ENCODE measurements around the gene CDH11. TPM values are rescaled to one million over a fixed set of nuclear protein-coding genes. Genes with fewer than 3 reads are reported as not detected.

CDH11 gene
- total RNA-seq, 1 donor from 2014 or later: 41.1 TPM

- no peak for DNase-seq (ENCODE audit: low spot score)
Observed at GRCh38 chr16:65032387-65032786, 89.5 kb downstream of the CDH11 start.

- no peak for DNase-seq (ENCODE audit: low spot score)
Observed at GRCh38 chr16:65024767-65025178, 97.1 kb downstream of the CDH11 start.

- no peak for DNase-seq (ENCODE audit: low spot score)
Observed at GRCh38 chr16:65023802-65024201, 98.1 kb downstream of the CDH11 start.

- no peak for DNase-seq (ENCODE audit: low spot score)
Observed at GRCh38 chr16:65021852-65022595, 99.8 kb downstream of the CDH11 start.

GRCh38 chr16:65016754-65017153 is 105.1 kb downstream of the CDH11 start:
- no peak for DNase-seq (ENCODE audit: low spot score)

GRCh38 chr16:65015599-65015998 is 106.3 kb downstream of the CDH11 start:
- DNase-seq (ENCODE audit: low spot score): no peak

GRCh38 chr16:65012357-65012756 is 109.5 kb downstream of the CDH11 start:
- no peak for DNase-seq (ENCODE audit: low spot score)

- no peak for DNase-seq (ENCODE audit: low spot score)
Observed at GRCh38 chr16:65010125-65010524, 111.7 kb downstream of the CDH11 start.

GRCh38 chr16:65005696-65006095 is 116.2 kb downstream of the CDH11 start:
- no peak for DNase-seq (ENCODE audit: low spot score)

- DNase-seq (ENCODE audit: low spot score): no peak
Observed at GRCh38 chr16:65004570-65004969, 117.3 kb downstream of the CDH11 start.

- no peak for DNase-seq (ENCODE audit: low spot score)
Observed at GRCh38 chr16:65003621-65004020, 118.2 kb downstream of the CDH11 start.

- no peak for DNase-seq (ENCODE audit: low spot score)
Observed at GRCh38 chr16:65002265-65002664, 119.6 kb downstream of the CDH11 start.

GRCh38 chr16:65000654-65001053 is 121.2 kb downstream of the CDH11 start:
- no peak for DNase-seq (ENCODE audit: low spot score)

- DNase-seq (ENCODE audit: low spot score): no peak
Observed at GRCh38 chr16:64997751-64998150, 124.1 kb downstream of the CDH11 start.

- DNase-seq (ENCODE audit: low spot score): no peak
Observed at GRCh38 chr16:64997121-64997520, 124.7 kb downstream of the CDH11 start.

GRCh38 chr16:64996641-64997040 is 125.2 kb downstream of the CDH11 start:
- DNase-seq (ENCODE audit: low spot score): no peak

- DNase-seq (ENCODE audit: low spot score): no peak
Observed at GRCh38 chr16:64993464-64993863, 128.4 kb downstream of the CDH11 start.

- no peak for DNase-seq (ENCODE audit: low spot score)
Observed at GRCh38 chr16:64991001-64991400, 130.9 kb downstream of the CDH11 start.

GRCh38 chr16:64990101-64990500 is 131.8 kb downstream of the CDH11 start:
- DNase-seq (ENCODE audit: low spot score): no peak

GRCh38 chr16:64989050-64989449 is 132.8 kb downstream of the CDH11 start:
- DNase-seq (ENCODE audit: low spot score): no peak

GRCh38 chr16:64983963-64984362 is 137.9 kb downstream of the CDH11 start:
- peak; percentile 18 for DNase-seq (ENCODE audit: low spot score)

- DNase-seq (ENCODE audit: low spot score): no peak
Observed at GRCh38 chr16:64983231-64983630, 138.6 kb downstream of the CDH11 start.

GRCh38 chr16:64982581-64982980 is 139.3 kb downstream of the CDH11 start:
- no peak for DNase-seq (ENCODE audit: low spot score)

Data from mucosa of gallbladder (tissue), 1 donor.